OCI-LY3 (cell line): ENCODE data around the gene MMP20.

Source experiments
- CTCF ChIP-seq: fragments of 200-600, 300-600 bp; sonication (generic); IDR thresholded peaks from 2 replicates; pipeline ENCODE4 v1.5.1; 2014; ENCODE audit warnings: antibody characterized with exemption, low read length, low read depth
- EZH2phosphoT487 ChIP-seq: fragments of 200-600 bp; shearing (Covaris generic); IDR thresholded peaks from 2 replicates; pipeline ENCODE4 v1.6.1; 2018; ENCODE audit warnings: antibody characterized with exemption, mixed run types, low read depth

GRCh38 chr11:102545701-102546100, 79.4 kb downstream of the MMP20 start:
- TF ChIP-seq CTCF, result no peak
- TF ChIP-seq EZH2phosphoT487, result no peak
